ENCODE results near the gene UBE2C.

- TF ChIP-seq CTCF (conservative IDR thresholded peaks at IDR 0.05; ENCODE audit: low read depth, low read length) (no peak), EZH2 (IDR thresholded peaks at IDR 0.05; ENCODE audit: borderline replicate concordance, low read depth, low read length, poor library complexity, severe bottlenecking) (no peak)
Measured at GRCh38 chr20:45835329-45835765, 22.9 kb downstream of the UBE2C start.

Data from A673 (cell line).